Measurements from ENCODE around the gene LTB4R2. TPM values are rescaled to one million over a fixed set of nuclear protein-coding genes. Genes with fewer than 3 reads are reported as not detected.

Gene LTB4R2
- total and polyA plus RNA-seq, 2 of the 8 experiments (the other 6 are each of a cell fraction or from before 2014, with no cell fraction given) = 5.3 to 6.7 TPM

- Histone ChIP-seq H3K4ac (replicated peaks; ENCODE audit: insufficient read length, low read depth, low read length) (no peak overlapping the region), H2BK20ac (ENCODE audit: low read length) (no peak overlapping the region), H3K27ac (ENCODE audit: low read depth, low read length) (no peak overlapping the region), H2BK120ac (replicated peaks; ENCODE audit: low read depth, low read length) (no peak overlapping the region), H2AK5ac (ENCODE audit: low read depth, low read length) (no peak overlapping the region), H3K79me2 (ENCODE audit: control insufficient read depth in 1 of 2, insufficient read depth in 2 of 2, low read length in 2 of 2) (no peaks in the 10 kb centered on the region), H3K27me3 (replicated peaks in 1 of 4; ENCODE audit: control insufficient read depth in 3 of 4, extremely low read depth in 1 of 4, insufficient read depth in 3 of 4, low read length in 3 of 4) (peaks cover 0 to 42% (median 31%) of the 10 kb centered on the region in 4 experiments; a peak in 6 of 7 replicates), H2BK12ac (ENCODE audit: low read depth, low read length) (peak overlapping the region; percentile 56; the same call in 1 of the 2 replicates), H3K4me3 (ENCODE audit: extremely low read depth in 1 of 4, insufficient read depth in 2 of 4, low read depth in 3 of 4, low read length in 4 of 4) (no peak overlapping the region), H3K56ac (replicated peaks; ENCODE audit: insufficient read length, low read depth, low read length) (no peak overlapping the region), H2BK5ac (ENCODE audit: low read depth, low read length) (no peak overlapping the region), H3K23me2 (ENCODE audit: low read depth, low read length) (no peaks in the 10 kb centered on the region), H3K36me3 (ENCODE audit: control insufficient read depth in 2 of 4, insufficient read depth in 4 of 4, low read length in 3 of 4) (no peaks in the 10 kb centered on the region), H3K79me1 (ENCODE audit: low read depth, low read length) (no peaks in the 10 kb centered on the region), H3K9ac (replicated peaks in 1 of 4; ENCODE audit: extremely low read depth in 1 of 4, low read depth in 3 of 4, low read length in 3 of 4) (no peak overlapping the region; a peak in 1 of 7 replicates), H3K14ac (ENCODE audit: insufficient read length) (no peak overlapping the region), H4K91ac (replicated peaks; ENCODE audit: insufficient read length, low read length) (no peak overlapping the region), H4K8ac (ENCODE audit: extremely low read depth, insufficient read depth, low read length) (peak overlapping the region; percentile 86), H3K9me3 (ENCODE audit: insufficient read depth in 2 of 2, low read depth in 1 of 2, low read length in 1 of 2) (no peaks in the 10 kb centered on the region; a peak in 1 of 4 replicates), H2BK15ac (ENCODE audit: low read length) (no peak overlapping the region), H3K18ac (ENCODE audit: extremely low read depth, low read length) (no peak overlapping the region), H3K4me1 (replicated peaks in 1 of 4; ENCODE audit: control insufficient read depth in 3 of 4, insufficient read depth in 4 of 4, low read length in 3 of 4) (no peaks in the 10 kb centered on the region; a peak in 2 of 7 replicates), H4K20me1 (replicated peaks in 1 of 2; ENCODE audit: control insufficient read depth in 1 of 2, insufficient read depth in 2 of 2, low read length in 2 of 2) (peaks cover 0 to 2% of the 10 kb centered on the region in 2 experiments), H3K23ac (ENCODE audit: insufficient read length) (no peak overlapping the region), H2AFZ (ENCODE audit: low read length) (no peak overlapping the region), H3K4me2 (ENCODE audit: insufficient read depth in 1 of 2, low read depth in 2 of 2, low read length in 2 of 2) (peak overlapping the region in 1 of 2 experiments; percentile 17; a peak in 1 of 4 replicates), H4K5ac (ENCODE audit: insufficient read length, low read depth, low read length) (no peak overlapping the region)
- CTCF ChIA-PET (ENCODE audit: partially characterized antibody) = interaction anchor here (1.2 to 27.8 kb wide), 7 partner anchors 9 to 111 kb away, joined by 3 to 664 read pairs (median 8); partner anchors contain the start of genes ADCY4, CBLN3, CIDEB and KHNYN
- DNase-seq (ENCODE audit: low read depth in 1 of 2, low spot score in 2 of 2) (no peak), FAIRE-seq (no peak)
- POLR2A ChIA-PET (ENCODE audit: partially characterized antibody) = interaction anchor here (1.3 to 1.9 kb wide), 5 partner anchors 11 to 115 kb away, joined by 3 to 5 read pairs (median 3); partner anchors contain the start of genes DHRS1 and NOP9
- 85% methylated on average over 9 of the region's 18 CpGs; no CpG with 5 or more reads in 1 of the 2 experiments for WGBS, 2 experiments (ENCODE audit: extremely low coverage in 1 of 2, insufficient coverage in 1 of 2, insufficient read length in 1 of 2, insufficient replicate concordance in 2 of 2, low coverage in 1 of 2, low lambda C conversion rate in 2 of 2, missing lambda C conversion rate in 1 of 2)
- no peak for TF ChIP-seq CREB1 (IDR thresholded peaks at IDR 0.05)
- TF ChIP-seq BCL11A (IDR thresholded peaks at IDR 0.05; ENCODE audit: low read depth in 2 of 2, low read length in 2 of 2) = no peak
- TF ChIP-seq JUND (IDR thresholded peaks at IDR 0.05; ENCODE audit: low read length) = no peak
- no peak for TF ChIP-seq GABPA (IDR thresholded peaks at IDR 0.05; ENCODE audit: borderline replicate concordance, insufficient read depth, low read length)
- no peak for TF ChIP-seq KDM4A (IDR thresholded peaks at IDR 0.05; ENCODE audit: low read depth, low read length, severe bottlenecking)
- no peak for TF ChIP-seq RBBP5 (IDR thresholded peaks at IDR 0.05; ENCODE audit: borderline replicate concordance, low read depth, low read length)
Measured at GRCh38 chr14:24316597-24316950, 6.6 kb downstream of the LTB4R2 start.
